ENCODE measurements around the gene C9orf50.

Gene C9orf50

DNA sequence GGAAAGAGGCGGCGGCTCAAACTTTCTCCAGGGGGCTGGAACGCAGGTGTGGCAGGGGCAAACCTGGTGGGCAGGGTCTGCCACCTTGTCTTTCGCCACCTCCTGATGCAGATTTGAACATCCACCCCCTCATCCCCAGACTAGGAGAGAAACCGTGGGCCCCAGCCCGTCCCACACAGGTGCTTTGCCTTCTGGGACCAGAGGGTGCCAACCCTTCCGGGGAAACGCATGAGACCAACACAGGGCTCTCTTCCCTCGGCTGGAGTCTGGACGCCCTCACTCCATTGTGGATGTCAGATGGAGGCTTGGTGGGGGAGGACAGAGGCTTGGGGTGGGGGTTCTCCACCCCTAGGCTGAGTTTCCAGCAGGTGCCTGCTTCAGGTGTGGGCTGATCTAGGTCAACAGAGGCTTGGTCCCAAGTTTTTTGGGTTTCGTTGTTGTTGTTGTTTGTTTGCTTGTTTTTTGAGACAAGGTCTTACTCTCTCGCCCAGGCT, 9.5 kb downstream of the C9orf50 start:
- no peaks in the 10 kb centered on the region for H3K79me2 ChIP-seq (ENCODE audit: insufficient read depth, low read length)
- no peaks in the 10 kb centered on the region for H3K36me3 ChIP-seq (ENCODE audit: low read length)
- H3K27ac ChIP-seq (ENCODE audit: low read depth, low read length) = no peak overlapping the region
- no peaks in the 10 kb centered on the region for H3K9me2 ChIP-seq (replicated peaks; ENCODE audit: insufficient read depth, low read length)
- no peak overlapping the region for H3K4me3 ChIP-seq (ENCODE audit: insufficient read depth, low read length, poor library complexity, severe bottlenecking)
- no peaks in the 10 kb centered on the region for H4K20me1 ChIP-seq (ENCODE audit: low read depth, low read length)
- H2AFZ ChIP-seq (ENCODE audit: low read depth, low read length, severe bottlenecking) = no peak overlapping the region
- no peak for TF ChIP-seq EZH2phosphoT487 (conservative IDR thresholded peaks at IDR 0.05; ENCODE audit: low read length)
- TF ChIP-seq, protein P1, sequence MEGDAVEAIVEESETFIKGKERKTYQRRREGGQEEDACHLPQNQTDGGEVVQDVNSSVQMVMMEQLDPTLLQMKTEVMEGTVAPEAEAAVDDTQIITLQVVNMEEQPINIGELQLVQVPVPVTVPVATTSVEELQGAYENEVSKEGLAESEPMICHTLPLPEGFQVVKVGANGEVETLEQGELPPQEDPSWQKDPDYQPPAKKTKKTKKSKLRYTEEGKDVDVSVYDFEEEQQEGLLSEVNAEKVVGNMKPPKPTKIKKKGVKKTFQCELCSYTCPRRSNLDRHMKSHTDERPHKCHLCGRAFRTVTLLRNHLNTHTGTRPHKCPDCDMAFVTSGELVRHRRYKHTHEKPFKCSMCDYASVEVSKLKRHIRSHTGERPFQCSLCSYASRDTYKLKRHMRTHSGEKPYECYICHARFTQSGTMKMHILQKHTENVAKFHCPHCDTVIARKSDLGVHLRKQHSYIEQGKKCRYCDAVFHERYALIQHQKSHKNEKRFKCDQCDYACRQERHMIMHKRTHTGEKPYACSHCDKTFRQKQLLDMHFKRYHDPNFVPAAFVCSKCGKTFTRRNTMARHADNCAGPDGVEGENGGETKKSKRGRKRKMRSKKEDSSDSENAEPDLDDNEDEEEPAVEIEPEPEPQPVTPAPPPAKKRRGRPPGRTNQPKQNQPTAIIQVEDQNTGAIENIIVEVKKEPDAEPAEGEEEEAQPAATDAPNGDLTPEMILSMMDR (IDR thresholded peaks at IDR 0.05; ENCODE audit: insufficient read depth, low read length, poor library complexity, severe bottlenecking) = no peak
- H3K9ac ChIP-seq (ENCODE audit: low read length) = no peak overlapping the region
- H3K9me3 ChIP-seq (ENCODE audit: insufficient read depth, low read length) = no peaks in the 10 kb centered on the region
- H3K27me3 ChIP-seq (ENCODE audit: low read length) = no peaks in the 10 kb centered on the region
- no peaks in the 10 kb centered on the region for H3F3A ChIP-seq (ENCODE audit: insufficient read depth)
- no peak overlapping the region for H3K4me2 ChIP-seq (ENCODE audit: low read depth, low read length, poor library complexity, severe bottlenecking)

DNA sequence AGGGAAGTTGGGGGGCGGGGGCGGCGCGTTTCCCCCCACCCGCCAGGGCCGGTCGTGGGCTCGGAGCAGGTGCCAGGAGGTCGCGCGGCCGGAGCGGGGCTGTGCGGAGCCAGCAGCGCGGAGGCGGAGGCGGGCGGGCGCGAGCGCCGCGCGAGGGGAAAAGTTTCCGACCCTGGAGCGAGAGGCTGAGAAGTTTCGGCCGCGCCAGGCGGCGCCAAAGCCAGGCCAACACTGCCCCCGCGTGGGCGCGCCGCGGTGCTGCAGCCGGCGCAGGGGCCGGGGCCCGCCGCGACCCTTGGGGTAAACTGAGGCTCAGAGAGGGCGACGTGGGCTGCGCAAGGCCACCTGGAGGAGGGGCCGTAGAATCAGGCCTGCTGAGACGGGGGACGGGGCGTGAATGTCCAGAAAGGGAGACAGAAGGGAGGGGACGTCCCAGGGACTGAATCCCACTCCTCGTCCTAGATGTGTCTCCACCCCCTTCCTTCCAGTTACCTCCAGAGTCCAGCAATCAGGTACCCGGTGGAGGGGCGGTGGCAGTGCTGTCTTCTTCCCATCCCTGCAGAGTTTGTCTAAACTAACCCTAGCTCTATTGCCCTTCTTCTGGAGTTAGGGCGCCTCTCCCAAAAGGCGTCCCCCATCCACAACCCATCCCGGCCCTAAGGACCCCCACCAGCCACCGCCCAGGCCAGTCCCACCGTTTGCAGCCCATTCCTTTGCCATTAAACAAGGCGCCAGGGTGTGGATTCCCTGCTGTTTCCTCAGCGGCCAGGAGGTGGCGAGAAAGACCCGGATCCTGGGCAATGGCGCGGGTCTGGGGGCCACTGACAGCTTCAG, 10.2 kb downstream of the C9orf50 start:
- Histone ChIP-seq H3K4me2 (ENCODE audit: low read depth, low read length, poor library complexity, severe bottlenecking) (peak overlapping the region; percentile 70), H3K27me3 (ENCODE audit: low read length) (no peaks in the 10 kb centered on the region), H3K27ac (ENCODE audit: low read depth, low read length) (no peak overlapping the region), H3K4me3 (ENCODE audit: insufficient read depth, low read length, poor library complexity, severe bottlenecking) (peak overlapping the region; percentile 46), H3K36me3 (ENCODE audit: low read length) (no peaks in the 10 kb centered on the region), H4K20me1 (ENCODE audit: low read depth, low read length) (no peaks in the 10 kb centered on the region), H3K9me3 (ENCODE audit: insufficient read depth, low read length) (no peaks in the 10 kb centered on the region), H2AFZ (ENCODE audit: low read depth, low read length, severe bottlenecking) (peak overlapping the region; percentile 75), H3K79me2 (ENCODE audit: insufficient read depth, low read length) (no peaks in the 10 kb centered on the region), H3F3A (ENCODE audit: insufficient read depth) (no peaks in the 10 kb centered on the region), H3K9ac (ENCODE audit: low read length) (peak overlapping the region; percentile 47; the same call in 1 of the 2 replicates), H3K9me2 (replicated peaks; ENCODE audit: insufficient read depth, low read length) (no peaks in the 10 kb centered on the region)
- TF ChIP-seq EZH2phosphoT487 (conservative IDR thresholded peaks at IDR 0.05; ENCODE audit: low read length) = no peak
- TF ChIP-seq, protein P1 (IDR thresholded peaks at IDR 0.05; ENCODE audit: insufficient read depth, low read length, poor library complexity, severe bottlenecking) = peak; percentile 49

DNA sequence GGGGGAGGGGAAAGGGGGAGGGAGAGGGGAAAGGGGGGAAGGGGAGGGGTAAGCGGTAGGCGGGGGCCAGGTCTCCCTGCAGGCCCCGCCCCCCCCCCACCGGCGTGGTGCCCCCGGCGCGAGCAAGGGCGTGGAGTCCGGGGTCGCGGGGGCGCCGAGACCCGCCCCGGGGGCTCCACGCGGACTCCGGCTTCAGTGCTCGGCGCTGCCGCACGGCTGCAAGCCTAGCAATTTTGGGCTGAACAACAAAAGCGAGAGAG, 10.8 kb downstream of the C9orf50 start:
- Histone ChIP-seq H3K27me3 (ENCODE audit: low read length) (no peaks in the 10 kb centered on the region), H3K9me2 (replicated peaks; ENCODE audit: insufficient read depth, low read length) (no peaks in the 10 kb centered on the region), H2AFZ (ENCODE audit: low read depth, low read length, severe bottlenecking) (peak overlapping the region; percentile 75), H4K20me1 (ENCODE audit: low read depth, low read length) (no peaks in the 10 kb centered on the region), H3K4me2 (ENCODE audit: low read depth, low read length, poor library complexity, severe bottlenecking) (peak overlapping the region; percentile 70), H3K27ac (ENCODE audit: low read depth, low read length) (no peak overlapping the region), H3K9me3 (ENCODE audit: insufficient read depth, low read length) (no peaks in the 10 kb centered on the region), H3F3A (ENCODE audit: insufficient read depth) (no peaks in the 10 kb centered on the region), H3K36me3 (ENCODE audit: low read length) (no peaks in the 10 kb centered on the region), H3K9ac (ENCODE audit: low read length) (peak overlapping the region; percentile 47; the same call in 1 of the 2 replicates), H3K79me2 (ENCODE audit: insufficient read depth, low read length) (no peaks in the 10 kb centered on the region), H3K4me3 (ENCODE audit: insufficient read depth, low read length, poor library complexity, severe bottlenecking) (peak overlapping the region; percentile 46)
- no peak for TF ChIP-seq EZH2phosphoT487 (conservative IDR thresholded peaks at IDR 0.05; ENCODE audit: low read length)
- TF ChIP-seq, protein P1 (IDR thresholded peaks at IDR 0.05; ENCODE audit: insufficient read depth, low read length, poor library complexity, severe bottlenecking) = no peak

Data from SU-DHL-6 (cell line).